Astrocyte of the cerebellum (primary cell): Measurements from ENCODE around the gene STRN4.
A peak's percentile ranks its signal among the peaks of the same experiment; 100 is the strongest.
"Not testable (repeated sequence)": the region's sequence is repeated elsewhere in the genome, so short reads cannot be mapped to it uniquely, and the experiment has no call there.

Experiments used
- DNase-seq: peaks from one replicate; pipeline ENCODE4 v3.0.0-alpha.2; 2011; ENCODE audit warnings: low read depth
- H3K4me3 ChIP-seq: 2 replicates; pipeline ENCODE4 v1.5.1; 2011; ENCODE audit warnings: mild to moderate bottlenecking, low read depth, low read length, moderate library complexity
- CTCF ChIP-seq: IDR thresholded peaks from 2 replicates; pipeline ENCODE4 v1.5.1; 2012; ENCODE audit warnings: low read length, low read depth, moderate library complexity, mild to moderate bottlenecking; ENCODE audit errors: missing control alignments
- in situ Hi-C: cut with HindIII; loops from 2 replicates; pipeline ENCODE4 v1.10.0; 2017; ENCODE audit warnings: low sequenced_read_pairs

Gene STRN4

GRCh38 chr19:46784262-46785053 lies 38.2 kb upstream of the STRN4 start:
- no peak for DNase-seq
- peak overlapping the region; percentile 22 for H3K4me3 ChIP-seq
- TF ChIP-seq CTCF: peak; percentile 54
- in situ Hi-C loops: loop anchor here (5.0 kb wide), 1 partner anchor 43 kb away; no protein-coding TSS in a partner anchor

DNA sequence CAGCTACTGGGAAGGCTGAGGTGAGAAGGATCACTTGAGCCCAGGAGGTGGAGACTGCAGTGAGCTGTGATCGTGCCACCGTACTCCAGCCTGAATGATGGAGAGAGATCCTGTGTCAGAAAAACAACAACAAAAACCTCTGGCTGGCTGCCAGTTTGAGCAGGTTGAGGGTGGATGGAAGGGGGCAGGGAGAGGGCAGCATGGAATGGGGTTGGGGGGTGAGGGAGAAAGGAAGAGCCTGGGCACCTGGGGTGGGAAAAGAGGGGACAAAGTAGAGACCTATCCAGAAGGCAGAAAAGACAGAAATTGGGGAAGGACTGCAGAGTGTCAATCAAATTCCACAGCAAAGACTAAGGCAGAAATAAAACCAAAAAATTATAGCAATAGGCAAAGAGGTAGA lies 37.4 kb upstream of the STRN4 start:
- H3K4me3 ChIP-seq: no peak overlapping the region
- TF ChIP-seq CTCF: no peak
- no peak for DNase-seq
- in situ Hi-C loops: no loop called here

DNA sequence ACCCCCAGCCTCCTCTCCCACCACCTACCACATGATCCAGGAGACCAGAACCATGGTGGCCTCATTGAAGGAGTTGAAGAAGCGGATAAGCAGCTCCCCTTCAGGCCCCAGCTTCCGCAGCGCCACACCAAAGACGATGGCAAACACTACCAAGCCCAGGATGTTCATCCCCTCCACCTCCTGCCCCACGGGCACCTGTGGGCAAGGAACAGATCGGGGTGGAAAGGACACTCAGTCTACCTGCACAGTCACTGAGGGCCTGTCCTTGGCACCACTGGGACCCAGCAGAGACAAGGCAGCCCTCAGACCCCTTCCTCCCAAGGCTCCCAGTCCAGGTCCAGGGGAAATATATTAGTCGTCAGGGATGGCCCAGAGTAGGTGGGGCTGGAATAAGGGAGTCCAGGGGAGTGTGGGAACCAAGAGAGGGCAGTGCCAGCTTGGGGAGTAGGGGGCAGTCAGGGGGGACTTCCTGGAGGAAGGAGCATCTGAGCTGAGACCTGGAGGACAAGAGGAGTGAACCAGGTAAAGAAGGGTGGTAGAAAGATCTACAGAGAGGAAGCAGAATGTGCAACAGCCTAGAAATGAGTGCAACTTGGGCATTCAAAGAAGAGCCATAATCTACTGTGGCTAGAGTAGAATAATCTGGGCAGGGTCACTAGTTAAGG lies 36.2 kb upstream of the STRN4 start:
- no peak overlapping the region for H3K4me3 ChIP-seq
- TF ChIP-seq CTCF: no peak
- DNase-seq: no peak
- in situ Hi-C loops: no loop called here

DNA sequence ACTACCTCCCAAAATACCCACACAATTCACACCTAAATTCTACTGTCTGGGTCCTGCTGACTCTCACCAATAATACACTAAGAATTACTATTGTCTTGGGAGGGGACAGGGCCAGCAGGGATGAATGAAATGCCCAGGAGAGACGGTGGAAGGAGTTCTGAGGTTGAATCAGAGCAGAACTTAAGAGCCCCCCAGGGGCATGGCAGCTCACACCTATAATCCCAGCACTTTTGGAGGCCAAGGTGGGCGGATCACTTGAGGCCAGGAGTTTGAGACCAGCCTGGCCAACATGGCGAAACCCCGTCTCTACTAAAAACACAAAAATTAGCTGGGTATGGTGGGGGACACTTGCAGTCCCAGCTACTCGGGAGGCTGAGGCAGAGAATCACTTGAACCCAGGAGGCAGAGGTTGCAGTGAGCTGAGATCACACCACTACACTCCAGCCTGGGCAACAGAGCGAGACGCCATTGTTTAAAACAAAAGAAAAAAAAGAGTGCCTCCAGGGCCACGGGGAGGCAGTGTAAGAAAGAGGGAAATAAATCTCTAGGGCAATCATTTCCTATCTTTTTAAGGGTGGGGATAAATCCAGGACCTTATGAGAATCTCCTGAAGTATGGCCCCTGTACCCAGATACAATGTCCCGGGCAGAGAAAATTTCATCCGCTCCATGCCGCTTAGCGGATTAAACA lies 31.9 kb upstream of the STRN4 start:
- DNase-seq, in situ Hi-C loops, H3K4me3 ChIP-seq: not testable (repeated sequence)

GRCh38 chr19:46776927-46777911 lies 31.0 kb upstream of the STRN4 start:
- no peak for TF ChIP-seq CTCF
- DNase-seq: no peak
- H3K4me3 ChIP-seq: no peak overlapping the region
- in situ Hi-C loops: no loop called here

- no peak overlapping the region for H3K4me3 ChIP-seq
- no peak for TF ChIP-seq CTCF
- in situ Hi-C loops: no loop called here
- no peak for DNase-seq
These were observed 29.5 kb upstream of the STRN4 start for GRCh38 chr19:46775642-46776258.
